ENCODE results near the gene IPO4. TPM values are rescaled to one million over a fixed set of nuclear protein-coding genes. Genes with fewer than 3 reads are reported as not detected.

IPO4 gene
- total and polyA plus RNA-seq, 10 of the 15 experiments (the other 5 are each of a cell fraction or from before 2014, with no cell fraction given), result 7.8 to 139 (median 37.6) TPM

DNA sequence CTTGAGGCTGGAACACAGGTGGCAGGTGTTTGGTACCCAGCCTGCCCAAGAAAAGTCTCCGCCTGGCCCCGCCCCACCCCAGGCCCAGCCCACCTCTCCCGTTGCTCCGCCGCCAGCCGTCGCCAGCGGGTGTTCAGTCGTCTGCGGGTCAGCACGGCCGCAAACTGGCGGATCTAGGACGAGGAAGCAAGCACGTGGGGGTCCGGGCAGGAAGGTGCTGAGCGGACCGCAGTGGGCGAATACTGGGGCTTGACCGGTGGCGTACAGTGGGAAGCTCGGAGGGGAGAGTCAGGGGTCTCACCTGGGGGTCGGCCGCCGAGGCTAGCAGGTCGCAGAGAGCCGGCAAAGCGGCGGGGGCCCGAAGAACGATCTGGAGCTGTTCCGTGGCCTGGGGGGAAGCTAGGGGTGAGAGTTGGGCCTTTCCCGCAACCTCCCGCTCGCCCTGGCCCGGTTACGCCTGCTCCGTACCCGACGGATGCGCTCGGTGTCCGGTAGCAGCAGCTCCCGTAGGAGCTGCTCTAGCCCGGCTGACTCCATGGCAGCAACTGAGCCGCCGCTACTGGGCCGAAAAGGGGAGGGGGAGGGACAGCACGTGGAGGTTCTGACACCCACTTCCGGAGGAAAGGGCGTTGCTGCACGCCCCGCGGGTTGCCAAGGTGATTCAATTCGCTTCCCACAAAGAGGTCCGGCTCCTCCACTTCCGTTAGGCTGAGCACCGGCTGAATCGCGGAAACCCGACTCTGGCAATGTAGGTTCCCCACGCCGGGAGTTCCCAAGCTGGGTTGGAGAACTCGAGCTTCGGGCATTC lies at the start of gene IPO4 (continued):
- TF ChIP-seq, protein P1, sequence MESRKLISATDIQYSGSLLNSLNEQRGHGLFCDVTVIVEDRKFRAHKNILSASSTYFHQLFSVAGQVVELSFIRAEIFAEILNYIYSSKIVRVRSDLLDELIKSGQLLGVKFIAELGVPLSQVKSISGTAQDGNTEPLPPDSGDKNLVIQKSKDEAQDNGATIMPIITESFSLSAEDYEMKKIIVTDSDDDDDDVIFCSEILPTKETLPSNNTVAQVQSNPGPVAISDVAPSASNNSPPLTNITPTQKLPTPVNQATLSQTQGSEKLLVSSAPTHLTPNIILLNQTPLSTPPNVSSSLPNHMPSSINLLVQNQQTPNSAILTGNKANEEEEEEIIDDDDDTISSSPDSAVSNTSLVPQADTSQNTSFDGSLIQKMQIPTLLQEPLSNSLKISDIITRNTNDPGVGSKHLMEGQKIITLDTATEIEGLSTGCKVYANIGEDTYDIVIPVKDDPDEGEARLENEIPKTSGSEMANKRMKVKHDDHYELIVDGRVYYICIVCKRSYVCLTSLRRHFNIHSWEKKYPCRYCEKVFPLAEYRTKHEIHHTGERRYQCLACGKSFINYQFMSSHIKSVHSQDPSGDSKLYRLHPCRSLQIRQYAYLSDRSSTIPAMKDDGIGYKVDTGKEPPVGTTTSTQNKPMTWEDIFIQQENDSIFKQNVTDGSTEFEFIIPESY (IDR thresholded peaks at IDR 0.05), result no peak
- TF ChIP-seq RB1 (IDR thresholded peaks at IDR 0.05; ENCODE audit: borderline replicate concordance) (peak; percentile 97), GABPA (IDR thresholded peaks at IDR 0.05; ENCODE audit: low read depth) (peak; percentile 100), ATF7 (IDR thresholded peaks at IDR 0.05; ENCODE audit: low read depth) (peak; percentile 55; the same call in 1 of the 2 replicates), PAX5 (IDR thresholded peaks at IDR 0.05; ENCODE audit: borderline replicate concordance, low read depth, low read length) (peak; percentile 83; the same call in 1 of the 2 replicates), NFIC (IDR thresholded peaks at IDR 0.05; ENCODE audit: low read depth, low read length) (no peak), BCL11A (IDR thresholded peaks at IDR 0.05; ENCODE audit: low read depth, low read length) (peak; percentile 44; the same call in 1 of the 2 replicates), ZNF384 (IDR thresholded peaks at IDR 0.05; ENCODE audit: borderline replicate concordance, low read depth, low read length) (0 out of 2 replicates have a peak, but pooled peaks have one; percentile 29), SIX5 (IDR thresholded peaks at IDR 0.05; ENCODE audit: low read depth, low read length, severe bottlenecking) (peak; percentile 76), HDAC2 (IDR thresholded peaks at IDR 0.05) (no peak), ETV6 (conservative IDR thresholded peaks at IDR 0.05 in 1 of 2, IDR thresholded peaks at IDR 0.05 in 1 of 2; ENCODE audit: borderline replicate concordance in 1 of 2, low read depth in 1 of 2) (peak in 1 of 2 experiments; percentile 14; a peak in 1 of 4 replicates), FOXK2 (IDR thresholded peaks at IDR 0.05) (peak; percentile 62), FOS (IDR thresholded peaks at IDR 0.05; ENCODE audit: borderline replicate concordance, extremely low read depth, insufficient read length) (no peak), SUPT20H (IDR thresholded peaks at IDR 0.05; ENCODE audit: borderline replicate concordance, control insufficient read depth, low read depth, low read length) (no peak), TCF7 (IDR thresholded peaks at IDR 0.05; ENCODE audit: borderline replicate concordance) (peak; percentile 65; the same call in 1 of the 2 replicates), MTA2 (IDR thresholded peaks at IDR 0.05; ENCODE audit: low read depth) (no peak; the same call in 1 of the 2 replicates), DPF2 (IDR thresholded peaks at IDR 0.05) (peak; percentile 47; the same call in 1 of the 2 replicates), POU2F2 (IDR thresholded peaks at IDR 0.05; ENCODE audit: borderline replicate concordance, low read depth, low read length) (peak; percentile 98), MYB (IDR thresholded peaks at IDR 0.05; ENCODE audit: borderline replicate concordance, low read depth, low read length) (peak; percentile 76; the same call in 1 of the 2 replicates), MXI1 (IDR thresholded peaks at IDR 0.05; ENCODE audit: low read depth, low read length) (peak; percentile 100)
- TF ChIP-seq, protein P2, sequence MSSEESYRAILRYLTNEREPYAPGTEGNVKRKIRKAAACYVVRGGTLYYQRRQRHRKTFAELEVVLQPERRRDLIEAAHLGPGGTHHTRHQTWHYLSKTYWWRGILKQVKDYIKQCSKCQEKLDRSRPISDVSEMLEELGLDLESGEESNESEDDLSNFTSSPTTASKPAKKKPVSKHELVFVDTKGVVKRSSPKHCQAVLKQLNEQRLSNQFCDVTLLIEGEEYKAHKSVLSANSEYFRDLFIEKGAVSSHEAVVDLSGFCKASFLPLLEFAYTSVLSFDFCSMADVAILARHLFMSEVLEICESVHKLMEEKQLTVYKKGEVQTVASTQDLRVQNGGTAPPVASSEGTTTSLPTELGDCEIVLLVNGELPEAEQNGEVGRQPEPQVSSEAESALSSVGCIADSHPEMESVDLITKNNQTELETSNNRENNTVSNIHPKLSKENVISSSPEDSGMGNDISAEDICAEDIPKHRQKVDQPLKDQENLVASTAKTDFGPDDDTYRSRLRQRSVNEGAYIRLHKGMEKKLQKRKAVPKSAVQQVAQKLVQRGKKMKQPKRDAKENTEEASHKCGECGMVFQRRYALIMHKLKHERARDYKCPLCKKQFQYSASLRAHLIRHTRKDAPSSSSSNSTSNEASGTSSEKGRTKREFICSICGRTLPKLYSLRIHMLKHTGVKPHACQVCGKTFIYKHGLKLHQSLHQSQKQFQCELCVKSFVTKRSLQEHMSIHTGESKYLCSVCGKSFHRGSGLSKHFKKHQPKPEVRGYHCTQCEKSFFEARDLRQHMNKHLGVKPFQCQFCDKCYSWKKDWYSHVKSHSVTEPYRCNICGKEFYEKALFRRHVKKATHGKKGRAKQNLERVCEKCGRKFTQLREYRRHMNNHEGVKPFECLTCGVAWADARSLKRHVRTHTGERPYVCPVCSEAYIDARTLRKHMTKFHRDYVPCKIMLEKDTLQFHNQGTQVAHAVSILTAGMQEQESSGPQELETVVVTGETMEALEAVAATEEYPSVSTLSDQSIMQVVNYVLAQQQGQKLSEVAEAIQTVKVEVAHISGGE (CRISPR knock-in tag; IDR thresholded peaks at IDR 0.05), result peak; percentile 99
- TF ChIP-seq, protein P3, sequence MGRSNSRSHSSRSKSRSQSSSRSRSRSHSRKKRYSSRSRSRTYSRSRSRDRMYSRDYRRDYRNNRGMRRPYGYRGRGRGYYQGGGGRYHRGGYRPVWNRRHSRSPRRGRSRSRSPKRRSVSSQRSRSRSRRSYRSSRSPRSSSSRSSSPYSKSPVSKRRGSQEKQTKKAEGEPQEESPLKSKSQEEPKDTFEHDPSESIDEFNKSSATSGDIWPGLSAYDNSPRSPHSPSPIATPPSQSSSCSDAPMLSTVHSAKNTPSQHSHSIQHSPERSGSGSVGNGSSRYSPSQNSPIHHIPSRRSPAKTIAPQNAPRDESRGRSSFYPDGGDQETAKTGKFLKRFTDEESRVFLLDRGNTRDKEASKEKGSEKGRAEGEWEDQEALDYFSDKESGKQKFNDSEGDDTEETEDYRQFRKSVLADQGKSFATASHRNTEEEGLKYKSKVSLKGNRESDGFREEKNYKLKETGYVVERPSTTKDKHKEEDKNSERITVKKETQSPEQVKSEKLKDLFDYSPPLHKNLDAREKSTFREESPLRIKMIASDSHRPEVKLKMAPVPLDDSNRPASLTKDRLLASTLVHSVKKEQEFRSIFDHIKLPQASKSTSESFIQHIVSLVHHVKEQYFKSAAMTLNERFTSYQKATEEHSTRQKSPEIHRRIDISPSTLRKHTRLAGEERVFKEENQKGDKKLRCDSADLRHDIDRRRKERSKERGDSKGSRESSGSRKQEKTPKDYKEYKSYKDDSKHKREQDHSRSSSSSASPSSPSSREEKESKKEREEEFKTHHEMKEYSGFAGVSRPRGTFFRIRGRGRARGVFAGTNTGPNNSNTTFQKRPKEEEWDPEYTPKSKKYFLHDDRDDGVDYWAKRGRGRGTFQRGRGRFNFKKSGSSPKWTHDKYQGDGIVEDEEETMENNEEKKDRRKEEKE (IDR thresholded peaks at IDR 0.05), result no peak

Measured in GM12878 (cell line).